T-helper 2 cell treated with Interferon-gamma antibody and Interleukin-4, amounts not matched to agents 5 μg/mL and 100 μg/mL, for 36 hours (primary cell): ENCODE measurements around the gene RBMS3.
"Not testable (repeated sequence)": the region's sequence is repeated elsewhere in the genome, so short reads cannot be mapped to it uniquely, and the experiment has no call there.

Source experiments
- DNase-seq: peaks from one replicate; pipeline ENCODE4 v3.0.0; 2021; ENCODE audit warnings: low spot score
- H3K27ac Mint-ChIP-seq: one replicate; pipeline ENCODE4 v1.8.0; 2021; ENCODE audit warnings: mild to moderate bottlenecking, mixed read lengths
- H3K27me3 Mint-ChIP-seq: one replicate; pipeline ENCODE4 v1.8.0; 2021; ENCODE audit warnings: low read depth, mixed read lengths
- H3K36me3 Mint-ChIP-seq: one replicate; pipeline ENCODE4 v1.8.0; 2021; ENCODE audit warnings: low read depth, mixed read lengths
- H3K4me1 Mint-ChIP-seq: one replicate; pipeline ENCODE4 v1.8.0; 2021; ENCODE audit warnings: low read depth, mixed read lengths
- H3K4me3 Mint-ChIP-seq: one replicate; pipeline ENCODE4 v1.8.0; 2022; ENCODE audit warnings: mild to moderate bottlenecking, moderate library complexity, mixed read lengths
- H3K9me3 Mint-ChIP-seq: one replicate; pipeline ENCODE4 v1.8.0; 2021; ENCODE audit warnings: mixed read lengths

The RBMS3 gene

GRCh38 chr3:29347412-29347811, 66.5 kb downstream of the RBMS3 start:
- no peak for DNase-seq
- H3K36me3 Mint-ChIP-seq, result no peaks in the 10 kb centered on the region
- H3K27me3 Mint-ChIP-seq, result no peaks in the 10 kb centered on the region
- no peaks in the 10 kb centered on the region for H3K9me3 Mint-ChIP-seq
- H3K27ac Mint-ChIP-seq, result no peak overlapping the region
- H3K4me1 Mint-ChIP-seq, result no peaks in the 10 kb centered on the region
- no peak overlapping the region for H3K4me3 Mint-ChIP-seq

DNA sequence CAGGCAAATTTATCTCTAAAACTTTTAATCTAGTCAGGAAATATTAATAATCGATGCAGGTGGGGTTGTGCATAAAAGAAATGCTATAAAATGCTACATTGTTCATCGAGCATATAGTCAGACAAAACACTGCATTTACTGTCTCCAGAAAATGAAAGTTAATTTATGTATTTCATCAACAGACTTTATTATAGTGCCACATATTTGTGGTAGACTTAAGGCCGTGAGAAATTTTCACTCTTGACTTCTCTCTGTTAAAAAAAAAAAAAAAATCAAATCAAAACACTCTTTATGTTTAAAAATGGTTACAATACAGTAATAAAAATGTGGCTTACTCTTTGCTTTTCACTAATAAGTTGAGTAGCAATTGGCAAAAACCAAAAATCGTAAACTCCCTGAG, 67.4 kb downstream of the RBMS3 start:
- Mint-ChIP-seq H3K36me3 (no peaks in the 10 kb centered on the region), H3K9me3 (no peaks in the 10 kb centered on the region), H3K27me3 (no peaks in the 10 kb centered on the region), H3K4me1 (no peaks in the 10 kb centered on the region), H3K4me3 (no peak overlapping the region), H3K27ac (no peak overlapping the region)
- no peak for DNase-seq

- no peak overlapping the region for H3K4me3 Mint-ChIP-seq
- no peak for DNase-seq
- no peaks in the 10 kb centered on the region for H3K27me3 Mint-ChIP-seq
- H3K4me1 Mint-ChIP-seq, result no peaks in the 10 kb centered on the region
- no peak overlapping the region for H3K27ac Mint-ChIP-seq
- no peaks in the 10 kb centered on the region for H3K36me3 Mint-ChIP-seq
- no peaks in the 10 kb centered on the region for H3K9me3 Mint-ChIP-seq
These were observed 68.2 kb downstream of the RBMS3 start for GRCh38 chr3:29349049-29349448.

GRCh38 chr3:29353807-29354206, 72.9 kb downstream of the RBMS3 start:
- H3K9me3 Mint-ChIP-seq, result no peaks in the 10 kb centered on the region
- H3K27ac Mint-ChIP-seq, result no peak overlapping the region
- H3K36me3 Mint-ChIP-seq, result no peaks in the 10 kb centered on the region
- H3K4me1 Mint-ChIP-seq, result no peaks in the 10 kb centered on the region
- no peak overlapping the region for H3K4me3 Mint-ChIP-seq
- no peak for DNase-seq
- H3K27me3 Mint-ChIP-seq, result no peaks in the 10 kb centered on the region

- Mint-ChIP-seq H3K4me3 (no peak overlapping the region), H3K36me3 (no peaks in the 10 kb centered on the region), H3K9me3 (no peaks in the 10 kb centered on the region), H3K4me1 (no peaks in the 10 kb centered on the region), H3K27me3 (no peaks in the 10 kb centered on the region), H3K27ac (no peak overlapping the region)
- DNase-seq, result no peak
These were observed 74.0 kb downstream of the RBMS3 start for GRCh38 chr3:29354894-29355293.

DNA sequence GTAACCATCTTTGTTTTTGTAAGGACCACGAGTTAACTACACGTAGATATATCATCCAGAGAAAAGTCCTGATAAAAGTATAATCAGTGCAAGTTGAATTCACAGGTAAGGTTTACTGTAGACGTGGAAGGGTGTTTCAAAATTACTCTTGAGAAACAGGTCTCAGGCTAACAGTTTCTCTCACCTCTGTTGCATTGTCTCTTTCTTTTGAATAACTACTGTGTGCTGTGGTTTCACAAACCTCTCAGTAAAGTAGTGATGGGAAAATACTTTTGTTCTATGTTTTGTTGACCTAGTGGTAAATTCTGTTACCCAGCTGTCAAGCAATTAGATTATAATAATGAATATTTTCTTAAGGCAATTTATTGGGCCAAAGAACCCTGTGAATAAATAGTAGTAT, 75.2 kb downstream of the RBMS3 start:
- Mint-ChIP-seq H3K9me3 (no peaks in the 10 kb centered on the region), H3K4me3 (no peak overlapping the region), H3K4me1 (no peaks in the 10 kb centered on the region), H3K27me3 (no peaks in the 10 kb centered on the region), H3K27ac (no peak overlapping the region), H3K36me3 (no peaks in the 10 kb centered on the region)
- no peak for DNase-seq

DNA sequence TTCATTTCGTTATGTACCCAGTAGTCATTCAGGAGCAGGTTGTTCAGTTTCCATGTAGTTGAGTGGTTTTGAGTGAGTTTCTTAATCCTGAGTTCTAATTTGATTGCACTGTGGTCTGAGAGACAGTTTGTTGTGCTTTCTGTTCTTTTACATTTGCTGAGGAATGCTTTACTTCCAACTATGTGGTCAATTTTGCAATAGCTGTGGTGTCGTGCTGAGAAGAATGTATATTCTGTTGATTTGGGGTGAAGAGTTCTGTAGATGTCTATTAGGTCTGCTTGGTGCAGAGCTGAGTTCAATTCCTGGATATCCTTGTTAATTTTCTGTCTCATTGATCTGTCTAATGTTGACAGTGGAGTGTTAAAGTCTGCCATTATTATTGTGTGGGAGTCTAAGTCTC, 79.4 kb downstream of the RBMS3 start:
- not testable (repeated sequence) for H3K4me1 Mint-ChIP-seq, H3K4me3 Mint-ChIP-seq, H3K9me3 Mint-ChIP-seq, DNase-seq, H3K27me3 Mint-ChIP-seq, H3K27ac Mint-ChIP-seq, H3K36me3 Mint-ChIP-seq

GRCh38 chr3:29363110-29363509, 82.2 kb downstream of the RBMS3 start:
- no peaks in the 10 kb centered on the region for H3K27me3 Mint-ChIP-seq
- no peak overlapping the region for H3K4me3 Mint-ChIP-seq
- no peak for DNase-seq
- H3K9me3 Mint-ChIP-seq, result no peaks in the 10 kb centered on the region
- H3K4me1 Mint-ChIP-seq, result no peaks in the 10 kb centered on the region
- no peaks in the 10 kb centered on the region for H3K36me3 Mint-ChIP-seq
- no peak overlapping the region for H3K27ac Mint-ChIP-seq

DNA sequence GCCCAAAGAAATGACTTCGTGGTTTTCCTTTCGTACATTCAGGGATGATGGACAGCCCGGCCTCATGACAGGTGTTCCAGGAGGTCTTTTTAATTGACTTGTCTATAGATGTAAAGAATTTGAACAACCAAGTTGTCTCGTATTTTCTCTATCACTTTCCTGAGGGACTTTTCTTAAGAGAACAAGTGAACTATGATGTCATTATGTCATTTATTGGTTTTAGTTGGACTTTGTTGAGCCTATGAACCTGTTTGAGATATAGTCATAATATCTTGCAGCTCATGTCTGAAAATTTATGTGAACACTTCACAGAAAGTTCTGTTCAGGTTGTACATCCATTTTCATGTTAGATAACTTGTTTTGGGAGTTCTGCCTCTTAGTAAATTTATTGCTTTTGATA, 89.2 kb downstream of the RBMS3 start:
- Mint-ChIP-seq H3K27me3 (no peaks in the 10 kb centered on the region), H3K9me3 (no peaks in the 10 kb centered on the region), H3K36me3 (no peaks in the 10 kb centered on the region), H3K27ac (no peak overlapping the region), H3K4me1 (peaks cover 5% of the 10 kb centered on the region), H3K4me3 (no peak overlapping the region)
- no peak for DNase-seq

DNA sequence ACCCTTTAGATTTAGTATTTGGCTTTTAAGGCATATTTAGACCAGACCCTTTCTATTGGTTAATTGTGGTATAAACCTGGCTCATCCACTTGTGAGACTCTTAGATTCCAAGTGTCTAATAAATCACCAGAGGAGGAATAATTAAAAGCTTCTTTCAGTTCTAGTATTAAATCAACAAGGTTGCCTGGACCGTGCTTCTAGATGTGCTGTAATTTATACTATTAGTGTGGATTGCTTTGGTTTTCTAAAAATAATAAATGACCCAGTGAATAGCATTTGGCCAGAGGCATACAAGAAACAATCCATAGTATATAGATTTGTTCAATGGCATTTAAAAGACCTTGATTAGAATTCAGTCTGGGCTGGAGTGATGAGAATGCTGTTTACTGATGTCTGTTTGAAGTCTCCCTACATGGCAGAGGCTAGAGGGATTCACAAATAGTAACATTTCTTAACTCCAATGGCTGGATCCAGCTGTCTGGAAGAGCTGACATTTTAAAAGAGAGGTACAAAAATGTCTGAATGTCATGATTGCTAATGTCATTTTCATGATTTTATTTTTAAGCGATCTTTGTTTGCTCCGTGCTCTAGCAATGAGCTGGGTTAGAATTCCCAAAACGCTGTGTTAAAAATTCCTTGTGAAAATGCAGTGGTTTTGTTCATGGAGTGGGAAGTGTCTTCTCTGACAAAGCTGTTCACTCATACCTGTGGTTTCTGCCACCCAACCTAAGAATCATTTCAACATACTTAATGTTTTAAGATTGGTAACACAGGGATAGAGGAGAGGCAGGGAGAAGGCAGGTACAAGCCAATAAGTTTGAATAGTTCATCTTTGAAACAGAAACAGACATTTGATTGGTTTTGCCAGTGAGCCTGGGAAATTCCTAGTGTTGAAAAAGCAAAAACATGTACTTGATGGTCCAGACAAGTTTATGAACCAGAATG, 89.9 kb downstream of the RBMS3 start:
- H3K4me1 Mint-ChIP-seq, result peaks cover 5% of the 10 kb centered on the region
- H3K27me3 Mint-ChIP-seq, result no peaks in the 10 kb centered on the region
- H3K27ac Mint-ChIP-seq, result no peak overlapping the region
- H3K9me3 Mint-ChIP-seq, result no peaks in the 10 kb centered on the region
- no peak for DNase-seq
- no peaks in the 10 kb centered on the region for H3K36me3 Mint-ChIP-seq
- no peak overlapping the region for H3K4me3 Mint-ChIP-seq

DNA sequence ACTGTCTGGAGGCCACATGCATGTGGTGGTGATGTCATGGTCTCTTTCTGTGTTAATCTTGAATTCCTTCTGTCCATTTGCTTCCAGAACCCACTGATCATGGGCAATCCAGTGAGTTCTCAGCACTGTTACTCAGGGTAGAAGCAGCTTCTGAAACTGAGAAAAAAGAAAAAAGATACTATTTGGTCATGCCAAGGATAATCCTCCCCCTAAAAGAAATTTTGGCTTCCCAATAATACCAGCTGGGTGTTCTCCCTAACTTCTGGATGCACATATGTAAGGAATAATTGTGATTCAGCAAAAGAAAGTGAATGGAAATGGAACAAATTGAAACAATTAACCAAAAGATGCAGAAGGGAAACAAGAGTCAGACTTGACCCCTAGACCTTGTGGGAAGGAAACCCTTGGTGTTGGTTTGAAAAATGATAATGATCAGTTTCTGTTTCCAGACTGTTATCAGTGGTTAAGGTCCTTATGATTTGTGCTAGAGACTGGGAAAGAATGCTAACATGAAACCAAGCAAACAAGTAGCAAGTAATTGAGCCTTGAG, 92.3 kb downstream of the RBMS3 start:
- DNase-seq, result no peak
- no peak overlapping the region for H3K27ac Mint-ChIP-seq
- no peak overlapping the region for H3K4me3 Mint-ChIP-seq
- peaks cover 5% of the 10 kb centered on the region for H3K4me1 Mint-ChIP-seq
- H3K36me3 Mint-ChIP-seq, result no peaks in the 10 kb centered on the region
- no peaks in the 10 kb centered on the region for H3K9me3 Mint-ChIP-seq
- H3K27me3 Mint-ChIP-seq, result no peaks in the 10 kb centered on the region

DNA sequence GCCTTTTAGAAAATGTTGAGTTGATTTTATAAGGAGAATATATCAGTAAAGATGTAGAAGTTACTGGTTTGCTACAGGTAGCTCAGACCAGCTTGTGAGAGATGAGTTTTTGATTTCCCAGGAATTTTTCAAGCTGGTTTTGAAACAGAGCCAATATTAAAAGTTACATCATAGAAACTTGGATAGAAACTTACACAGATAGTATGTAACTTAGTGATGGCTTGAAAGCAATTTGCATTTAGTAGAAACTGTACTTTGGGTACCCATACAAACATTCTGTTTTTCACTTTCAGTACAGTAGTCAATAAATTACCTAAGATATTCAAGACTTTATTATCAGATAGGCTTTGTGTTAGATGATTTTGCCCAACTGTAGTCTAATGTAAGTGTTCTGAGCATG, 93.4 kb downstream of the RBMS3 start:
- Mint-ChIP-seq H3K4me3 (no peak overlapping the region), H3K27ac (no peak overlapping the region), H3K4me1 (peaks cover 5% of the 10 kb centered on the region), H3K27me3 (no peaks in the 10 kb centered on the region), H3K9me3 (no peaks in the 10 kb centered on the region), H3K36me3 (no peaks in the 10 kb centered on the region)
- no peak for DNase-seq

DNA sequence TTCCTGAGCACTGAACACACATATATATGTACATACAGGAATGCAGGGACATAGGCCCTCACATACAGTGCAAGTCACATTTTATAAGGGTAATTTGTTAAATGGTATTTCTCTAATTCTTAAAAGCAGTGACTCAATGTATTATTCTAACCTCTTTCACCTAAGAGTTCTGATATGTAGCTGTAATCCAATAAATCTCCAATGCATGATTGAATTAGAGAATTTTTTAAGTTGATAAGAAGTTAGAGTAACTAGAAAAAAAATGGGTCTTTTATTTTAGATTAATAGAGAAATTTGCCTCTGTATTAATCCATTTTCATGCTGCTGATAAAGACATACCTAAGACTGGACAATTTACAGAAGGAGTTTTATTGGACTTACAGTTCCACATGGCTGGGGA, 98.2 kb downstream of the RBMS3 start:
- H3K27ac Mint-ChIP-seq, result no peak overlapping the region
- H3K4me1 Mint-ChIP-seq, result no peaks in the 10 kb centered on the region
- peaks cover 3% of the 10 kb centered on the region for H3K9me3 Mint-ChIP-seq
- H3K4me3 Mint-ChIP-seq, result no peak overlapping the region
- DNase-seq, result no peak
- H3K27me3 Mint-ChIP-seq, result no peaks in the 10 kb centered on the region
- no peaks in the 10 kb centered on the region for H3K36me3 Mint-ChIP-seq

DNA sequence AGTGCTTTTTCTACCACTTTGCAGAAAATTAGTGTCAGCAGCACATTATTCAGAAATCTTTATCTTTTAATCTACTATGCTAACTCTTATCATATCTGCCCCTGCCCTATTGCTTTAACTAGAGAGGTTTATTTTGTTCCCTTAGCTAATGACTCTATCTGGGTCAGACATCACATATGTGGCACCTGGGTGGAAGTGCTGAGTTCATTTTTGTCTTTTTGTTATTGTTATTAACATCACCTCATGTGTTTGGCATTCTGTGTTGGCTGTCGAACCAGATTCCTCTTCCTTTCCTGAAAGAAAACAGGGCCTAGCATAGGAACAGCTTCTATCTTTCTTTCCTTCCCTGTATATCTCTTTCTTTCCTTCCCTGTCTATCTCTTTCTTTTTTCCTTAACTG, 100.7 kb downstream of the RBMS3 start:
- Mint-ChIP-seq H3K4me1 (no peaks in the 10 kb centered on the region), H3K4me3 (no peak overlapping the region), H3K36me3 (no peaks in the 10 kb centered on the region), H3K27me3 (no peaks in the 10 kb centered on the region), H3K27ac (no peak overlapping the region), H3K9me3 (peaks cover 3% of the 10 kb centered on the region)
- no peak for DNase-seq

DNA sequence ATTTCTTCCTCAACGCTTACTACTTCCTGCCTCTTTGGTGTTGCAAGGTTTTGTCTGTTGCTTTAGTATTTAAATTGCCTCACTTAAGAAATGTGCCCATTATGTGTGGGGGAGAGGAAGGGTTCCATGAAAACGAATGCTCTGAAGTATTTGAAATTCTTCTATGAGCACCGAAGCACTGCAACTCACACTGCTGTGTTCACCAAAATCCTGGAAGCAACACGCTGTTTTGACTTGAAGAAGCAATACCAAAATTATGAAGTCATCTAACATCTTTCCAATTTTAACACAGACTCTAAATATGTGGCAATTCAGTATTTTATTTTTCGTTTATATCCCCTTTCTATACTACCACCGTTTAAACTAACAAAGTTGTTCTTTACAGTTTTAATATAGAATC, 101.5 kb downstream of the RBMS3 start:
- Mint-ChIP-seq H3K4me3 (no peak overlapping the region), H3K4me1 (no peaks in the 10 kb centered on the region), H3K36me3 (no peaks in the 10 kb centered on the region), H3K9me3 (peaks cover 3% of the 10 kb centered on the region), H3K27ac (no peak overlapping the region), H3K27me3 (no peaks in the 10 kb centered on the region)
- no peak for DNase-seq
